NCI-H1694 (cell line): Measurements from ENCODE around the gene PI4KA.
"Not testable (repeated sequence)": the region's sequence is repeated elsewhere in the genome, so short reads cannot be mapped to it uniquely, and the experiment has no call there.

Experiments used
- DNase-seq: peaks from one replicate; lab custom pipeline; 2025; lab: John Stamatoyannopoulos, UW

Gene PI4KA

DNA sequence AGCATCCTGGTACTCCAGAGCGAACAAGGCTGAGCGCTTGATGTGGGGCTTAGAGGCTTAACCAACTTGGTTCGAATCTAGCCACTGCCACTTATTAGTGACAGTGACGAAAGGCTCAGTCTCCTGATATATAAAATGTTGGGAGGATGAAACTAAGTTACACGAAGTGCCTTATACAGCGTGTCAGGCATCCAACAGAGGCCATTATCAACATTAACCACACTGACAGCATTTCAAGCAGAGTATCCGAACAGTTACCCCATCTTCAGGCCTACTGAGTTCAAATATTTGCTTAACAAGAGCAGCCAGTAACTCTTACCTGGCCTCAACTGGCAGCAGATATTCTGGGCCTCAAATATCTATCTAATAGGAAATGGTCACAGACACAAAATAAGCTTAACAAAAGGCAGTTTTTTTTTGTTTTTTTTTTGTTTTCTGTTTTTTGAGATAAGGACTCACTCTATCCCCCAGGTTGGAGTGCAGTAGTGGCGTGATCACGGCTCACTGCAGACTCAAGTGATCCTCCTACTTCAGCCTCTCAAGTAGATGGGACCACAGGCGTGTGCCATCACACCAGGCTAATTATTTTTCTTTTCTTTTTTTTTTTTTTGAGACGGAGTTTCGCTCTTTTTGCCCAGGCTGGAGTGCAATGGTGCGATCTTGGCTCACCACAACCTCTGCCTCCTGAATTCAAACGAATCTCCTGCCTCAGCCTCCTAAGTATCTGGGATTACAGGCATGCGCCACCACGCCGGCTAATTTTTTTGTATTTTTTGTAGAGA is 81.8 kb downstream of the PI4KA start:
- no peak for DNase-seq

DNA sequence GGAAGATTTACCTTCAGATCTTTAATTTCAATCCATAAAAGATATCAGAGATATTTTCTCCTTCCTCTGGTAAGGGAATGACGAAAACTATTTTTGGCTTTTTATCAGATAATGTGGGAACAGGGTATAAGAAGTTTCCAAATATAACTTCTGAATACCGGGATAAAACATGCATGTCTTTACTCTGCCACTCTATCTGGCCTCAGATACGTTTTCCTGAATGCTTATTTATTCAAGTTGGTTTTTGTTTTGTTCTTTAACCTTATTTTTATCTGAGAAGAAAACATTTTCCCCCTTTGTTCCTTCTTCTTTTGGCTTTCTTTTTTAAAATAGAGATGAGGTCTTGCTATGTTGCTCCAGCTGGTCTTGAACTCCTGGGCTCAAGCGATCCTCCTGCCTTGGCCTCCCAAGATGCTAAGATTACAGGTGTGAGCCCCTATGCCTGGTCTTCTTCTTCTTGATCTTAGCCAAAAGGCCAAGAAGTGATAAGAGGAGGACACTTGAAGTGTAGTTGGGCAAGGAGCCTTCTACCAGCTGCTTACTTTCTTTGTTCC is 83.2 kb downstream of the PI4KA start:
- no peak for DNase-seq

DNA sequence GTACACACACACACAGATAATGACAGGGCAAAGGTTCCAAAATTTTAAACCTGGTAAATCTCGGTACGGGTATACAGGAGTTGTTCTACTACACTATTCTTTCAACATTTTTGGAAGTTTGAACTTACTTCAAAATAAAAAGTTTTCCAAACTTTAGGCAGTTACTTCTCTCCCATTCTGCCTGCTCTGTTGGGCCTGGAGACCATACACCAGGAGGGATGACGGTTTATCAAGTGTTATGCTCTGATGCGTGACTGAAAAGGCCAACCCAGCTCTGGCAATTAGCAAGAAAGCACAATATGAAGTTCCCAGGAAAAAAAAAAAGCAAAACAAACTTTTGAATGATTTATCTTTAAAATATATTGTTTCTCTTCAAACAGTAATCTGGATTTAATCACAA is 83.7 kb downstream of the PI4KA start:
- DNase-seq: no peak

DNA sequence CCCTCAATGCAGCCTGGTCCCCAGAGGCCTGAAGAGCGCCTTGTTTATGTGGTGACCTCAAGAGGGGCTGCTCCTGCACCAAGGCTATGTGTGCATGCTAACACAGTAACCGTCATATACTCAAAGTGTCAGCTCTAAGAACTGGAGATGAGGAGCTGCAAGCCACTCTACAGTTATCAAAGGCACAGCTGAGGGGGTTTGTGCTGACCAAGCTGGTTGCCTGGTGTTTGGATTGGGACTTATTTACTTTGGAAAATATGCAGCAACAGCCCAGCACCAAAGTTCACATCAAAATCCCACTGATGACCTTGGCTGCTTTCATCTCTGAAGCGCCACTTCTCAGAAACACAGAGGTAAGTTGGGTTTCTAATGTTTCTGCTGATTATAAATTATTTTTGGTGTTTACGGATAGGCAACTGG is 84.8 kb downstream of the PI4KA start, which contains the start of gene SERPIND1:
Gene SERPIND1, plus strand, starts transcription at position 321 of the 420 bp plus-strand sequence. CDS start 5,200 bp downstream, outside the sequence.
- DNase-seq: no peak

DNA sequence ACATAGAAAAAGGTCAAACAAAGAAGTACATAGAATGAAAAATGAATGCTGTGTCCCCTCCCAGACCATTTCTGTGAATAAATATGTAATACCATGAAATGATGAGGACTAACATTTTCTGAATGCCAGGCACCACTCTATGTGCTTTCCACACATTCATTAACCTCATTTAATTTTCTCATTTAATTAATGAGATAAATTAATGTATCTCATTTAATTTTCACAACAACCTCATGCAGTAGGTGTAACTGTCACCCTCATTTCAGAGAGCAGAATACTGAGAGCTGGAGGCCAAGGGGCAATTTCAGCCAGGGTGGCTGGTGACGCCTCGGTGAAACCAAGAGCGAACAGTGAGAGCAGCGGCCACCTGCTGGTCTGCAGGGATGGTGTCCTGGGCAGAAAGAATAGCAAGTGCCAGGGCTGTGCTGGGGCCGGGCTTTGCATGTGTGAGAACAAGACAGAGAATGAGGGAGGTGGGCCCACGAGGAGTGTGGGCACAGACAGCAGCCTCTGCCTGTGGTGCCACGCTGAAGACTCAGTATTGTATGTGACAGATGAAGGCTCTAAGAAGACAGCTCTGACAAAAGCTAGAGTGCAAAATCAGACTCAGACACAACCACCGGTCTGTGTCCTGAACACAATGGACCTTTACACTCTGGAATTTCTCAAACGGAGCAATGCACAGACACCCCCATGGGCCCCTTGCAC is 86.5 kb downstream of the PI4KA start:
- DNase-seq: no peak

DNA sequence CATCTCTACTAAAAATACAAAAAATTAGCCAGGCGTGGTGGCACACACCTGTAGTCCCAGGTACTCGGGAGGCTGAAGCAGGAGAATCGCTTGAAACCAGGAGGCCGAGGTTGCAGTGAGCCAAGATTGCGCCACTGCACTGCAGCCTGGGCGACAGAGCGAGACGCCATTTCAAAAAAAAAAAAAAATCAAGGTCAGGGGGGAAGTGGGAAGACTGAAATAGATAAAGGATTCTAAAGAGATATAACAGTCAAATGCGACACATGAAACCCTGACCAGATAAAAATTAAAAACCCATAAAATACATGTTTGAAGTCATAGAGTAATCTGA is 89.2 kb downstream of the PI4KA start:
- not testable (repeated sequence) for DNase-seq

DNA sequence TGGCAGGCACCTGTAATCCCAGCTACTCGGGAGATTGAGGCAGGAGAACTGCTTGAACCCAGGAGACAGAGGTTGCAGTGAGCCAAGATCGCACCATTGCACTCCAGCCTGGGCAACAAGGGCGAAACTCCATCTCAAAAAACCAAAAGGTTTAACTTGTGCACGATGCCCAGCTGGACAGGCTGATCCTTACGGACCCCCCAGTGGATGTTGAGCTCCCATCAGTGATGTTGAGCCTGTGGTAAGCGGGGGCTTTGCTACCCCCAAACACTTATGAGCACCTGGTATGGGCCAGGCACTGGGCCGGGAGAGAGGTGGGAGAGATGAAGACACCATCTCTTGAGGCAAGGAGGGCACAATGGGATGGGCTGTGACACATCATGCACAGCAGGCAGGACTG is 92.1 kb downstream of the PI4KA start:
- DNase-seq: no peak

DNA sequence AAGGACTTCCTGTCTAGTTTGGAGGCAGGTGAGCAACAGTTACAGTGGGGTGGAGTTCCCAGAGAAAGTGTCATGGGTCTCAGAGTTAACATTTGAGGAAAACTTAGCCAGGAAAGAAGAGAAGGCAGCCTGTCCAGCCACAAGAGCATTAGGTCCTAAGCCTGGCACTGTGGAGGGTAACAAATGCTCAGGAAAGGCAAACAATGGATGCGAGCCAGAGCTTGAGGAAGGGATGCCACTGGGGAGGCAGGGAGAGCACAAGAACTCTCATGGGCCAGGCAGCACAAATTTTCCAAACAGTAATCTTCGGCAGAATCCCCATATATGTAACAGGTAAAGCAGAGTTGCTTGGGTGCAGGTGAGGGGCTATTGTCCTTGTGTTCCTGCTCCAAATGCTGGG is 92.7 kb downstream of the PI4KA start:
- no peak for DNase-seq

DNA sequence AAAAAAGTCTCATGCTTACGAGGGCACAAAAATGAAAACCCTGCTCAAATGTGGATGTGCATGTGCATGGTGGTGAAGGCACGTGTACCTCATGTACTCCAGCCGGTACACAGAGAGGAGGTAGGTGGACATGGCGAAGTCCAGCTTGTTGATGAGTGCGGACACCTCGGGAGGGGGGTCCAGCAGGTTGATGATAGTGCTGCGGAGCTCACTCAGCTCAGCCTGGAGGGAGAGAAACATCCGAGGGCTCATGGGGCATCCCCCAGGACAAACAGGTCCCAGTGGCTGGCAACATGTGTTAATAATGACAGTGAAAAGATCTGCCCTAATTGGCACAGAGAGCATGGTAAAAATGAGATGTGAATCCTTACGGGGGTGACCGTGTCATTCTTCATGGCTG is 93.9 kb downstream of the PI4KA start:
- DNase-seq: no peak

DNA sequence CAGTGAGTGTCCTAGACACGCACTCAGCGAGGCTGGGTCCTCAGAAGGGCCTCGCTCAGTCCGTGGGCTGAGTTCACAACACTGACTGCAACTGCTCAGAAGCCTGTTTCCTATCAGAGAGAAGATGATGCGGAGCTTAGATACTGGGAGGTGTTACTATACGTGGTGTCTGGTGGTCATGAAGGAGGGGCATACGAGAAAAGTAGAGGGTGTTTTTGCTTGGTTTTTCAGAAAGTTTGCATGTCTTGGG is 94.2 kb downstream of the PI4KA start:
- DNase-seq: no peak

DNA sequence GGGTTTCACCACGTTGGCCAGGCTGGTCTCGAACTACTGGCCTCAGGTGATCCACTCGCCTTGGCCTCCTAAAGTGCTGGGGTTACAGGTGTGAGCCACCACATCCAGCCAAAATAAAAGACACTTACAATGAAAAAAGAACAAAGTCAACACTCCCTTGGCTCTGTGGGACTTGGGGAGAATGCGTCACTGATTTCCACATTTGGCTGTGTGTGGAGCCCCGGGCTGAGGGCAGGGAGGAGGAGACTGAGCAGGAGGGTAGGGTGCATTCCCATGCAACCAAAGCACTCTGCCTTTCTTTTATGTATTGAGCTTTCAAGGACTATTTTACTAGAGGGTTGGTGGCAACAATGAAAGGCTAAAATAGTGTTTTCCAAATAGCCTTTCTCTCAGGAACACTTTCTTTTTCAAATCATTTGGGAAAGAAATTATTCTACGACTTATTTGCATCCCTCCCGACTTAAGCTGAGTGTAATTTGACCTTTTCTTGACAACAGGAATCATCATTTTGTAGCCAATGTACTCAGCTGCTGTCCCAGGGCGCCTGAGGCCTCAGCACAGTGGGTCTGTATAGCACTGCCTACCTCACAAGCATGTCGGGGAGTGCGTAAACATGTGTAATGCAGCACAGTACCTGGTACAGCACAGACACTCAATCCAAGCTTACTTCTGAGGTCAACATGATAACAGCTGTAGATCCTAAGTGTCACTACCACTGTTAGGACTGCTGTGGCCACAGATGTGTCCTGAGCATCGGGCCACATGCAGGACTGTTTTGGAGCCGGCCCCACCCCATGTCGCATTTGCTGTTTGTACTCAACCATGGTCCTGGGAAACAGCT is 94.8 kb downstream of the PI4KA start:
- DNase-seq: no peak

DNA sequence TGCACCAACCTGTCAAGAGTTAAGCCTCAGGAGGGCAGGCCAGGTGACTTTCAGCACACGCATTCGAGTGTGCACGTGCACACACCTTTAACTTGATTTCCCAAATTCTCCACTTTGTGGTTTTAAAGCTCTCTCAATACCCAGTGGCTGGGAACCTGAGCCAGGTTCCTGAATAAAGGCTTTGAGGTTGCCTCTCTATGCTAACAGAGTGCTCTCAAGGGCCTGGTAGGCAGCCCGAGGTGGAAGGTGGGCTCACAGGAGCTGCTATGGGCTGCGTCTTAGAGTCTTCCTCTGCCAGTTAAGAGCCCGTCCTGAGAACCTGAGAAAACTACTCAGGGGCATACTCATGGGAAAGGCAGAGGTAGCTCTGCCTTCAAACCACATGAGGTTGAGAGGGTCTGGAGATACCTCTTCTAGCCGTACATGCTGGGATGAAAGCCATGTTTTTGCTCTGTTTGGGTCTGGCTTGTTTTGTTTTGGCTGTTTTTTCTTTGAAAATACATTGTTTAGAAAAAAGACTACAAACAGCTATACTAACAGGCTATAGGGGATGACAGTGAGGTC is 96.3 kb downstream of the PI4KA start:
- DNase-seq: no peak

DNA sequence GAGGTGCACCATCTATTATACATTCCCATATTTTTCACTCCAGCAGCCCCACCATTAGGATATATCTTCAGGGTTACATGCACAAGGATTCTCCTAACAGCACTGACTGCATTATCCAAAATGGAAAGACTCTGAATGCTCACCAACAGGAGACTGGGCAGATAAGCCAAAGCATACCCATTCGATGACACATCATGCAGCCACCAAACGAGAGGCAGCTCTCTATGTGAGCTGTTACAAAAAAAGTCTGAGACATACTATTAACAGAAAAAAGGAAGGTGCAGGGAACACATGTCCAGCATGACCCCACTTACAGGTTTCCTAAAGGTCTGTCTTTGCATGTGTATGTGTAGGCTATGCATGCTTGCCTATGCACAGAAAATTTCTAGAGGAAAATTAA is 97.1 kb downstream of the PI4KA start:
- DNase-seq: no peak

DNA sequence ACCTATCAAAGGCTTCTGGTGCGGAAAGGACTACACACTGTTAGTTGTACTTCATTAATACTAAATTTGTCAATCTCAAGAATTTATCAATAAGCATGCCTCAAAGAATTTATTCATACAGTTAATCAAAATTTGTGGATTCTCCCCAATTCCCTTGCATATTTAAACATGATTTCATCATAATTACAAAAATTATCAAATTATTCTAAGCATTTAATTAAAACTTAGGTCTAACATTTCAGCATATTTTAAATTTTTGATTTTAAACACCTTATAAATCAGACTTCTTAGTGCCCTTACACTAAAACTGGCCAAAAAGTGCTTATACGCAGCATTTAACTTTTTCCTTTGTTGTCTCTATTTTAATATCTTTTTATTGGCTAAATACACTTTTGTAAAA is 98.5 kb downstream of the PI4KA start:
- no peak for DNase-seq

DNA sequence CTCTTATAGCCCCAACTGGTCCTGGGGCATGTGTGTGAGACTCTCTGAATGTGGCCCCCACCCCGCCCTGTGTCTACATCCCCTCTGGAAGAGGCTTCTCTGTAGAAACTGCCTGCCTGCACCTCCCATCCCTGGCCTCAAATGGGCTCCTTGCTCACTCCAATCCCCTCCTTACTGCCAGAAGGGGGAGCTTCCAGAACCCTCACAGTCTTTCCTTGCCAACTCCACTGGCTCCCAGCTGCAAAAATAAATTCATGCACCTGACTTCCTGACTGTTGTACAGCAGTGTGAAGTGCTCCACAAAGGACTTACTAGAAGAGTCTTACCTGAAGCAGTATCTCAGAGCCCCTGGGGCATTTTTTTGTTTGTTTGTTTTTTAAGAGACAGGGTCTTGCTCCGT is 99.9 kb downstream of the PI4KA start:
- DNase-seq: no peak

DNA sequence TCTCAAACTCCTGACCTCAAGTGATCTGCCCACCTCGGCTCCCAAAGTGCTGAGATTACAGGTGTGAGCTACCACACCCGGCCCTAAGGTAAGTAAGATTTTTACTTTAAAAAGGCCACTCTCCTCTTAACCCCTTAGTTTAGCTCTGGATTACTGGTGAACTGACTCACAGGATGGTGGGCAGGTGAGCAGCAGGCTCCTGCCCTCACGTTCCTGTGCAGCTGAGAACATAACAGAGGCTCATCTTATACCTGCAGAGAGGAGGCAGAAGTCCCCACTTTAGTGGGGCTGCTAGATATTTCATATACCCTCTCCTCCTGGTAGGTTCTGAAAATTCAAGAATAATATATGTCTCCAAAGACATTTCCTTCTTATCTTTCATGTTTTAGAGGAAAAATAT is 101.8 kb downstream of the PI4KA start:
- DNase-seq: no peak

DNA sequence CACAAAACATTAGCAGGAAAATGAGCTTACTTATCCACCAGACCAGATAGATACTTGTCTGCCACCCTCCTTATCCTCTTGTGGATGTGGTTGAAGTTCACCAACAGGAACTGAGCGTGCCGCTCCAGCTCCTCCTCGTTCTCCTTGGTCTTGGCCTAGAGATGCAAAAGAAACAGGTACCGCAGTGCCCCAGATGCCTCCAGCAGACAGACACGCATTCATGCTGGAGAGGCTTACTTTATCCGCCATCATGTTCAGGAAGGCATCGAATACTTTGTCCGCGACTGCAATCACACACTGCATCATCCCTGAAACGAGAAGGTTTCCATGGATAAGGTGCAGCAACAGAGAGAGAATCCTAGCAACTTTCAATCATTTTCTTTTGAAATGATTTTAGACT is 105.7 kb downstream of the PI4KA start:
- no peak for DNase-seq

DNA sequence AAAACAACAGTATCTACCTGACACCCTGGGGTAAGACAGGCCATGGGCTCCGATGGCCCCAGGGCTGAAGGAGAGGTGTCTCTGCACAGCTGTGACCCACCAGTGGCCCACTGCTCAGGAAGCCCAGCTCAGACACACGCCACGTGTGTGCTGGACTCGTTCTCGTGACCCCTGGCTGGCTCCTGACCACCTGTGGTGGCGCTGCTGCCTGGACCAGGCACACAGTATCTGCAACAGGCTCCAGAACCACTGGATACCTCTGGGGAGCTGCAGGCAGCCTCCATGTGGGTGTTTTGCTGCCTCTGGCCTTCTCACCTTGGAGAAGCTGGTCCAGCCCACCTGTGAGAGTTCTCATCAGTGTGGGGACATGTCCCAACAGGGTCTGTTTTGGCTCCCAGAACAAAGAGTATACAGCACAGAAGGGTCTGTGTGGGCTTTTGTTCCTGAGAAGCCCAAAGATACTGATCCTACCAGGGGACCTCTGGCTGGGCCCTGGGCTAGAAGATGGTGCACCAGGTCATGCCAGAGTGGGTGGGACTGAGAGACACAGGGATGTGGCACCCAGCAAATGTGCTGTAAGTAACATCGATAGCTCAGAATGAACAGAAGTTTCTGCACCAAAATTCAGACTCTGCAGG is 106.4 kb downstream of the PI4KA start:
- DNase-seq: no peak

DNA sequence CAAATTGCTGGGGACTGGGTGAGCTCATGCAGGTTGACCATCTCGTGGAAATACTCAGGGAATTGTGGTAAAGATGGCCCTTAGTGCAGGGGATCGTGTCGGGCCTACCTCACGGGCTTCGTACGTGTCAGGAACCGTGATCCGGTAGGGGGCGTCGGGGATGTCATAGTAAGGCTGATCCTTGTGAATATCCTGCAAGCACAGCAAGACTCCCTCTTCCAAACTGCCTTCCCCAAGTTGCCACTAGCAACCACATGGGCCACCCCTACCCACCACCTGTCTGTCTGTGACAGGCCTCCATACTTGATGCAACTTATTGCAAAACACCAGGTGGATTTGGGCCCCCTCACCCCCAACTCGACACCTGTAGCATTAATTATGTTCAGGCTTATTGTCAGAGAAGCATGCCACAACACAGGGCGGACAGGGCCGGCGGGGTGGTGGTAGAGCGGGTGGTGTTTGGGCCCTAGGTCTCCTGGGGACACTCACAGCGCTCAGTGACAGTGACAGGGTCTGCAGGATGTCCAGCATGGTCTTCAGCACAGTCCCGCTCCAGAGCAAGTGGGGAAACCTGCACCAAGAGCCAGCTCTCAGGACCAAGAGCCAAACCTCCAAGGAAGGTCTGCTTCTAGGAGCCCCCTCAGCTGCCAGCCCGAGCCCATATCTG is 107.3 kb downstream of the PI4KA start:
- DNase-seq: no peak

DNA sequence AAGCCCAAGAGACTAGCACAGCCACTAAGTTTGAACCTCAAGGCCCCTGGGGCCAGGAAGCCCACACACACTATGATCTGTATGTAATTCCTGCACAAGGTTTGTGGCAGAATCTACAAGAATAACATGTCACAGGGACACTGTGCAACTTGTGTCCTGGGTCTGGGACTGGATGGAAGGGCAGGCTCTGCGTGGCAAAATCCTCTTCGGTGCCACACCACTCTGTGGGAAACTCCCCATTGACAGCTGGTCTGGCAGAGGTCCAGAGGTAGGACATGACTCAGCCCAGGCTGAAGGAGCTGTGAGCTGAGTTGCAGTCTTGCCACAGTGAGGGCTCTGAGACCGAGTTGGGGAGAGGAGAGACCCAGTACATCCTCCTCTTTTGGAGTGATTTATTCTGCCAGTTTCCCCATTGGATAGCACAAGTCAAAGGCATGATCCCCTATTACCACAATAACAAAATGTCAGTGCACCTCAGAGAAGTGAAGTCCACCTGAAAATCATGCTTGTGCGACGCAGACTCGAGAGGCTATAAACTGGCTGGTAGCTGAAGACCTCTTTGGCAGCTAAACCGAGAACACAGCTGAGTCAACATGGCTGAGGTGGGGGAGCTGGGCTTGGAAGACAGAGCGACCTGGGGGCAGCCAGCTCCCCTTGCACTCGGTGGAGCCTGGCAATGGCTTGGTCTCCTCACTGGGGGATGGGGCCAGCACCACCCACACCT is 108.0 kb downstream of the PI4KA start:
- DNase-seq: no peak

DNA sequence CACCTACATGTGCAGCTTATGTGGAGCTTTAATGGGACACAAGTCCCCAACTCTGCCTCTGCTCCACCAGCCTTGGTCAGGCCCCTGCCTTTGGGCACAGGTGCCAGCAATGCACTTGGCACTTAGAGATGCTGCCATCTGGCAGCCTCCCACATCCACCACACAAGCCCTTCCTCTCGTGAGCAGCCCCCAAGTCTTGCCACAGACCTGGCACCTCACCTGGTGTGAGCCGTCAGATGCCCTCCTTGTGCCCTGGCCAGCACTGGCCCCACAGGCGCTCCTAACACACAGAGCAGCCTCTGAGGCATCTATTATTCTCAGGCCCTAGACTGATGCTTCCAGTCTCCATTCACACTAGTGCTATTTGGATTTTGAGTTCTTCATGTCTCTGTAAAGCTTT is 109.2 kb downstream of the PI4KA start:
- DNase-seq: no peak
